Muscle of leg (tissue), 16 donors: ENCODE measurements around the gene MYPOP. TPM values are rescaled to one million over a fixed set of nuclear protein-coding genes. Genes with fewer than 3 reads are reported as not detected.

Experiments used
- DNase-seq: peaks from one replicate; pipeline ENCODE4 v3.0.0; 2013
- H3K27ac ChIP-seq: one replicate; pipeline ENCODE4 v1.5.1; 2013; ENCODE audit warnings: mild to moderate bottlenecking, low read length, control low read depth
- H3K27me3 ChIP-seq: one replicate; pipeline ENCODE4 v1.6.1; 2013; ENCODE audit warnings: low read length; ENCODE audit not compliant: control insufficient read depth, insufficient read depth
- H3K36me3 ChIP-seq: one replicate; pipeline ENCODE4 v1.6.1; 2013; ENCODE audit warnings: low read length; ENCODE audit not compliant: control insufficient read depth, insufficient read depth
- H3K4me1 ChIP-seq: one replicate; pipeline ENCODE4 v1.6.1; 2013; ENCODE audit warnings: low read length; ENCODE audit not compliant: control insufficient read depth, insufficient read depth
- H3K4me3 ChIP-seq: one replicate; pipeline ENCODE4 v1.5.1; 2013; ENCODE audit warnings: low read length, control low read depth
- H3K9me3 ChIP-seq: replicated peaks from 2 replicates; pipeline ENCODE4 v1.6.1; 2013; ENCODE audit warnings: low read depth, low read length; ENCODE audit not compliant: control insufficient read depth
- WGBS: methylation state at CpG from one replicate; pipeline ENCODE4 v1.1.5; 2013; ENCODE audit warnings: missing lambda C conversion rate; ENCODE audit not compliant: insufficient coverage; 5-methylcytosine and 5-hydroxymethylcytosine counted together
- long read RNA-seq, 11 donors: transcript quantifications; one replicate each; lab custom pipeline, GENCODE V29; 2026
- polyA plus RNA-seq, 8 donors: library from polyadenylated mRNA; unstranded; fragments of 120-200 nt; gene quantifications; one replicate each; pipeline versions ENCODE4 v1.2.1 to v1.2.3, GENCODE V29; 2013; ENCODE audit warnings: inconsistent platforms in 1 of 8, low replicate concordance in 1 of 8; ENCODE audit not compliant: insufficient read length in 8 of 8, insufficient read depth in 1 of 8
- total RNA-seq: library from RNA; stranded (reverse); fragments of 120-200 nt; gene quantifications from one replicate; pipeline ENCODE4 v1.2.4, GENCODE V29; 2013

Gene MYPOP
- 1.3 TPM for total RNA-seq
- 1 to 10 TPM; 3.4 to 5.5 (median 4.2) TPM for polyA plus RNA-seq
- long read RNA-seq, donor 1, partial matches to known transcripts: 0 of 4 reads
- long read RNA-seq, donor 1, other reads (novel, unspliced or antisense): 0 of 4 reads
- long read RNA-seq, donor 2: 0 reads
- long read RNA-seq, donor 3, transcript MYPOP-201 (3 exons, 1,890 nt): major isoform, 7 of 7 reads
- long read RNA-seq, donor 3, partial matches to known transcripts: 0 of 7 reads
- long read RNA-seq, donor 3, other reads (novel, unspliced or antisense): 0 of 7 reads
- long read RNA-seq, donor 4, partial matches to known transcripts: 0 of 2 reads
- long read RNA-seq, donor 4, other reads (novel, unspliced or antisense): 0 of 2 reads
- long read RNA-seq, donor 5, transcript MYPOP-201 (3 exons, 1,890 nt): major isoform, 7 of 7 reads
- long read RNA-seq, donor 5, partial matches to known transcripts: 0 of 7 reads
- long read RNA-seq, donor 5, other reads (novel, unspliced or antisense): 0 of 7 reads
- long read RNA-seq, donor 6, transcript MYPOP-201 (3 exons, 1,890 nt): major isoform, 5 of 5 reads
- long read RNA-seq, donor 6, partial matches to known transcripts: 0 of 5 reads
- long read RNA-seq, donor 6, other reads (novel, unspliced or antisense): 0 of 5 reads
- long read RNA-seq, donor 7, partial matches to known transcripts: 0 of 3 reads
- long read RNA-seq, donor 7, other reads (novel, unspliced or antisense): 0 of 3 reads
- long read RNA-seq, donor 8: 0 reads
- long read RNA-seq, donor 9, partial matches to known transcripts: 0 of 4 reads
- long read RNA-seq, donor 9, other reads (novel, unspliced or antisense): 0 of 4 reads
- long read RNA-seq, donor 10, transcript MYPOP-201 (3 exons, 1,890 nt): major isoform, 6 of 6 reads
- long read RNA-seq, donor 10, partial matches to known transcripts: 0 of 6 reads
- long read RNA-seq, donor 10, other reads (novel, unspliced or antisense): 0 of 6 reads
- long read RNA-seq, donor 11: 0 reads

- Histone ChIP-seq H3K9me3 (no peaks in the 10 kb centered on the region), H3K4me3 (peak within 1 kb of the TSS; percentile 79), H3K36me3 (peaks cover 25% of the 10 kb centered on the region), H3K4me1 (peaks cover 13% of the 10 kb centered on the region), H3K27ac (peak within 1 kb of the TSS; percentile 67), H3K27me3 (peaks cover 4% of the 10 kb centered on the region)
- DNase-seq: peak; percentile 36
- under 1% methylated on average over 36 of the region's 47 CpGs for WGBS
Observed at GRCh38 chr19:45901912-45902650, at the start of gene MYPOP. TSS of gene MYPOP (minus strand) at chr19:45902613. CDS start at chr19:45901773, 840 bp downstream.

DNA sequence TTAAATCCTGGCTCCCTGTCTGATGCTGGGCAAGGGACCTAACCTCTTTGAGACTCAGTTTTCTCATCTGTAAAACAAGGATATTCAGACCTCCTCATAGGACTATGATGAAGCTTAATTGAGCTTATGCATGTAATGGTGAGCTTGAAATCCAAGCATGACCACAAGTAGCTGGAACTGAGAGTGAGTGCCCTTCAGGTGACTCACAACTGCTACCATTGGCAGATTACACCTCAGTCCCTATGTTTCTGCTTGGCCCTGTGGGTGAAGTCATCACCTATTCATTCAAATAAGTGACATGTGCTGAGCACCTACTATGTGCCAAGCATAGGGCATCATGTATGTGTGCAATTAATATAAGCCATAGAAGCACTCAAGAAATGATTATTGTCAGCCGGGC, 45.5 kb upstream of the MYPOP start:
- DNase-seq: no peak
- no peaks in the 10 kb centered on the region for H3K27me3 ChIP-seq

GRCh38 chr19:45940515-45940805, 38.0 kb upstream of the MYPOP start:
- Histone ChIP-seq H3K4me1 (no peaks in the 10 kb centered on the region), H3K27ac (no peak overlapping the region), H3K27me3 (peaks cover 55% of the 10 kb centered on the region), H3K36me3 (no peaks in the 10 kb centered on the region), H3K4me3 (no peak overlapping the region), H3K9me3 (no peaks in the 10 kb centered on the region)
- DNase-seq: no peak
- WGBS: 36% methylated on average over 32 of the region's 32 CpGs

More for the DNA sequence above, 45.5 kb upstream of the MYPOP start:
- H3K9me3 ChIP-seq: no peaks in the 10 kb centered on the region
- no peak overlapping the region for H3K4me3 ChIP-seq
- no peaks in the 10 kb centered on the region for H3K36me3 ChIP-seq
- WGBS: no CpG with 5 or more reads among the region's 1 CpG
- no peak overlapping the region for H3K27ac ChIP-seq
- H3K4me1 ChIP-seq: peaks cover 3% of the 10 kb centered on the region

DNA sequence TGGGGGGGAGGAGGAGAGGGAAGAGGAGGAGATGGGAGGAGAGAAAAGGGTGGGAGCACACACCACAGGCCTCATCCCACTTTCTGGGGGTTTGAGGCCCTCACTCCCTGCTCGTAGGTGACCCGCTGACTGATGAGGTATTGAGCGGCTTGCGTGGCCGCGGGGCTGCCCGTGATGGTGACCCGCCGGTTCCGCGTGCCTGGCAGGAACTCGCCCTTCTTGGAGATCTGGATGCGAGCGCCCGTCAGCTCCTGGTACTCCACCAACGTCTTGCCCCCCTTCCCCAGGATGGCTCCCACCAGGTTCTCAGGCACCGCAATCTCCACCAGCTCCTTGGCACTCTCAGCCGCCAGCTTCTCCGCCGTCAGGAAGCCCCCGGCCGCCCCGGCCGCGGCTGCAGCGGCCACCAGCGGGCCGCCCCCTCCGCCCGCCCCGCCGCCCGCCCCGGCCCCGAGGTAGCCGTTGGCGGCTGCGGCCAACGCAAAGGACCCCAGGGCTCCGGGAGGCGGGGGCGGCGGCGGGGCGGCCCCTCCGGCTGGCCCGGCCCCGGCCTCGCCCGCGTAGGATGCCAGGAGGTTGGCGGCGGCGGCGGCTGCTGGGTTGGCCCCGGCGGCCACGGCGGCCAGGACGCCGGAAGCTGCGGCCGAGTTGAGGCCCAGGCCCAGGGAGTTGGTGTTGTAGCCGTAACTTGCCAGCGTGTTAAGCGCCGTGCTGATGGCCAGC, 37.5 kb upstream of the MYPOP start:
- H3K4me3 ChIP-seq: no peak overlapping the region
- WGBS: 15% methylated on average over 61 of the region's 67 CpGs
- peaks cover 59% of the 10 kb centered on the region for H3K27me3 ChIP-seq
- no peaks in the 10 kb centered on the region for H3K4me1 ChIP-seq
- DNase-seq: no peak
- H3K27ac ChIP-seq: no peak overlapping the region
- no peaks in the 10 kb centered on the region for H3K9me3 ChIP-seq
- H3K36me3 ChIP-seq: no peaks in the 10 kb centered on the region

DNA sequence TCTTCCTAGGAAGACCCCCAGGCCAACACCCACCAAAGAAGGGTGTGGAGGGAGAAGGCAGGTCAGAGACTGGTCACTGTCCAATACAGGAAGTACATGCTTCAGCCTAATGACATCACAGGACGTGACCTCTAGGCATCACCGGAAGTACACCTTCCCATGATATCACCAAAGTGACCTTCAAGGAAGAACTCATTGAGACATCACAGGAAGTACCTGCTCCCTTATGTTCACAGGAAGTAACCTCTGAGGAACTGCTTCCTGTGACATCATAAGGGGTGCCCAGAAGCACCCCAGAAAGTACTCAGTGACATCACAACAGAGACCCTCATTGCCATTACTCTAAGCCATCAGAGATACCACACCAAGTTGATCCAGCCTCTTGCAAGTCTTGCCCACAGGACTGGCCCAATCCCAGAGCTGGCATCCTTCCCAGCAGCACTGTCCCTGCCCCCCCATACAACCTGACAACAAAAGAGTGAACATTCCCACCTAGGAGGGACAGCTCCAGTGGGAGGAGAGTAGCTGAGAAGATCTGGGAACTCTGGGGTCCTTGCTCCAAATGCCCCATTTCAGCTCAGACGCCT, 36.4 kb upstream of the MYPOP start:
- no peak for DNase-seq
- H3K27me3 ChIP-seq: peaks cover 67% of the 10 kb centered on the region
- WGBS: 100% methylated on average over 2 of the region's 3 CpGs

DNA sequence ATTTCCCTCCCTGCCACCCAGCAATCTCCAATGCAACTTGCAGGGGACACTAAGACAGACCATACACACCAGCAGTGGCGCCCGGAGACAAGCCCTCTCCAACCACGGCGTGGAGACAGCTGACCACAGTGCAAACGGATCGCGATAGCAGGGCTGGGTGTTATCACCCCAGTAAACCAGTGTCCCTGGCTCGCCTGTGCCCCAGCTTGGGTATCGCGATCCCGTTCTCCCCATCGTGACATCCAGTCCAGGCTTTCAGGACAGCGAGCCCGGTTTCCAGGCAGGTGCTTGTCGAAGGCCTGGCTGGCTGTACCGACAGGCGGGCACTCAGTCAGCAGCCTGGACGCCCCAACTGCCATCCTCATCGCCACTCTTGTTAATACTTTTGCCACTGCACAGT, 32.9 kb upstream of the MYPOP start:
- no peak for DNase-seq
- Histone ChIP-seq H3K27me3 (peaks cover 58% of the 10 kb centered on the region), H3K4me3 (no peak overlapping the region), H3K27ac (no peak overlapping the region), H3K4me1 (no peaks in the 10 kb centered on the region), H3K36me3 (no peaks in the 10 kb centered on the region), H3K9me3 (no peaks in the 10 kb centered on the region)
- 64% methylated on average over 16 of the region's 19 CpGs for WGBS

More for the DNA sequence above, 36.4 kb upstream of the MYPOP start:
- no peaks in the 10 kb centered on the region for H3K36me3 ChIP-seq
- no peak overlapping the region for H3K4me3 ChIP-seq
- H3K27ac ChIP-seq: no peak overlapping the region
- no peaks in the 10 kb centered on the region for H3K4me1 ChIP-seq
- H3K9me3 ChIP-seq: no peaks in the 10 kb centered on the region

DNA sequence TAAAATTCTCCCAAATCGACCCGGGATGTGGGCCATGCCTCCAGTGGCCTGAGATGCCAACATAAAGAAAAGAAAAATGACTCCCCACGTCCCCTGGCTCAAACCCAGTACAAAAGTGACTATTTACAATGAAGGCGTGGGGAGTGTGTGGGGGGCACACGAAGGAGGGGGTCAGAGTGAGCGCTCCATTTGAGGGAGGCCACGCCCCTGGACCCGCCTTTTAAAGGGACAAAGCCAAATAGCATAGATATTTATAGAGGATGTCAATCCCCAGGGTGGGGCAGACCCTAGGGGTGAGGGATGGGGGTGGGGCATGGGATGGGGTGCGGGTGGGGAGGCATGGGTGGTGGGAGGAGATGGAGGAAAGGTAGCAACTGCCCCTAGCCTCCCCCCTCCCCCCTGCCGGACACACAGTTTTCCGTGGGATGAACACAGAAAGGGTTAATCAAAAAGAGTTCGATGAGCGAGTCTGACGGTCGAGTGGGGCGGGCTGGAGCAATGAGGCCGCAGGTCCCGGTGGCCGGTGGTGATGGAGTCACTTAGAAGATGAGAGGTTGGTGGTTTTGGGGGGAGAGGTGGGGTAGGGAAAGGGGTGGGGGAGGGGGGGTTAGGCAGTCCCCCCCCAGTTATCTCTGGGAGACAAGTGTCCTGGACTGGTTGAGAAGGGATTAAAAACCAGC, 32.3 kb upstream of the MYPOP start:
- H3K27ac ChIP-seq: no peak overlapping the region
- WGBS: 6% methylated on average over 8 of the region's 19 CpGs
- no peaks in the 10 kb centered on the region for H3K9me3 ChIP-seq
- H3K36me3 ChIP-seq: no peaks in the 10 kb centered on the region
- no peaks in the 10 kb centered on the region for H3K4me1 ChIP-seq
- DNase-seq: no peak
- H3K4me3 ChIP-seq: no peak overlapping the region
- peaks cover 55% of the 10 kb centered on the region for H3K27me3 ChIP-seq

DNA sequence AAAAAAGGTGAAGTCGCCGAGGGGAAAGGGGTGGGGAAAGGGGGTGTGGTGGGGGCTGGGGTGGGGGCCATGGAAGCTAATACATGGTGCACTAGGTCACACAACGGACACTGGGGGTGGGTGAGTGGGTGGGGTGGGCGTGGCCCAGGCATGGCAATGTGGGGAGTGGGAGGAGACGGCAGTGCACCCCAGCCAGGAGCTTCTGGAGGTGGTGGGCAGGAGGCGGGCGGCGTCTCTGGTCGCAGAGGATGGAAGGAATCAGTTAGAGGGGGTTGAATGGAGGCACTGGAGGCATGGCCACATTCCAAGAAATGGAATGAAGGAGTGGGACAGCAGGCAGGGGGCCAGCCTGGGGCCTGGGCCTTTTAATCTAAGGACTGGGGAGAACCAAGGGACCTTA, 31.3 kb upstream of the MYPOP start:
- WGBS: 65% methylated on average over 4 of the region's 9 CpGs

GRCh38 chr19:45931055-45931454, 28.6 kb upstream of the MYPOP start:
- Histone ChIP-seq H3K4me1 (peaks cover 9% of the 10 kb centered on the region), H3K27ac (no peak overlapping the region), H3K4me3 (no peak overlapping the region), H3K36me3 (no peaks in the 10 kb centered on the region), H3K9me3 (no peaks in the 10 kb centered on the region), H3K27me3 (peaks cover 24% of the 10 kb centered on the region)
- DNase-seq: no peak
- WGBS: 100% methylated on average over 1 of the region's 3 CpGs

More for the DNA sequence above, 31.3 kb upstream of the MYPOP start:
- no peak overlapping the region for H3K27ac ChIP-seq
- H3K4me1 ChIP-seq: no peaks in the 10 kb centered on the region
- H3K36me3 ChIP-seq: no peaks in the 10 kb centered on the region
- no peak for DNase-seq
- peaks cover 45% of the 10 kb centered on the region for H3K27me3 ChIP-seq
- H3K9me3 ChIP-seq: no peaks in the 10 kb centered on the region
- no peak overlapping the region for H3K4me3 ChIP-seq
